ENCODE measurements around the gene EYS. TPM values are rescaled to one million over a fixed set of nuclear protein-coding genes. Genes with fewer than 3 reads are reported as not detected.

EYS gene
- total and polyA plus RNA-seq, 2 of the 8 experiments (the other 6 are each of a cell fraction or from before 2014, with no cell fraction given), result 0.05 to 0.13 TPM

GRCh38 chr6:63683071-63683603 lies 2023.9 kb downstream of the EYS start:
- Histone ChIP-seq H3K36me3 (ENCODE audit: control insufficient read depth in 2 of 4, insufficient read depth in 4 of 4, low read length in 3 of 4) (peaks cover 2 to 33% (median 16%) of the 10 kb centered on the region in 4 experiments; a peak in 7 of 8 replicates), H3K4ac (replicated peaks; ENCODE audit: insufficient read length, low read depth, low read length) (no peak overlapping the region), H3K27me3 (replicated peaks in 1 of 4; ENCODE audit: control insufficient read depth in 3 of 4, extremely low read depth in 1 of 4, insufficient read depth in 3 of 4, low read length in 3 of 4) (no peaks in the 10 kb centered on the region), H3K23ac (ENCODE audit: insufficient read length) (no peak overlapping the region), H2BK15ac (ENCODE audit: low read length) (no peak overlapping the region), H3K18ac (ENCODE audit: extremely low read depth, low read length) (no peak overlapping the region), H4K91ac (replicated peaks; ENCODE audit: insufficient read length, low read length) (no peak overlapping the region), H2AK5ac (ENCODE audit: low read depth, low read length) (no peak overlapping the region), H3K14ac (ENCODE audit: insufficient read length) (no peak overlapping the region), H2BK5ac (ENCODE audit: low read depth, low read length) (no peak overlapping the region), H3K56ac (replicated peaks; ENCODE audit: insufficient read length, low read depth, low read length) (no peak overlapping the region), H2BK20ac (ENCODE audit: low read length) (no peak overlapping the region), H2BK12ac (ENCODE audit: low read depth, low read length) (no peak overlapping the region), H3K4me3 (ENCODE audit: extremely low read depth in 1 of 4, insufficient read depth in 2 of 4, low read depth in 3 of 4, low read length in 4 of 4) (no peak overlapping the region), H2BK120ac (replicated peaks; ENCODE audit: low read depth, low read length) (no peak overlapping the region), H3K4me1 (replicated peaks in 1 of 4; ENCODE audit: control insufficient read depth in 3 of 4, insufficient read depth in 4 of 4, low read length in 3 of 4) (no peaks in the 10 kb centered on the region), H3K9me3 (ENCODE audit: insufficient read depth in 2 of 2, low read depth in 1 of 2, low read length in 1 of 2) (peaks cover 2 to 4% of the 10 kb centered on the region in 2 experiments; a peak in 2 of 4 replicates), H2AFZ (ENCODE audit: low read length) (no peak overlapping the region), H4K8ac (ENCODE audit: extremely low read depth, insufficient read depth, low read length) (no peak overlapping the region), H3K79me2 (ENCODE audit: control insufficient read depth in 1 of 2, insufficient read depth in 2 of 2, low read length in 2 of 2) (peaks cover 0 to 73% of the 10 kb centered on the region in 2 experiments; a peak in 2 of 4 replicates), H4K20me1 (replicated peaks in 1 of 2; ENCODE audit: control insufficient read depth in 1 of 2, insufficient read depth in 2 of 2, low read length in 2 of 2) (no peaks in the 10 kb centered on the region), H3K23me2 (ENCODE audit: low read depth, low read length) (no peaks in the 10 kb centered on the region), H4K5ac (ENCODE audit: insufficient read length, low read depth, low read length) (no peak overlapping the region), H3K9ac (replicated peaks in 1 of 4; ENCODE audit: extremely low read depth in 1 of 4, low read depth in 3 of 4, low read length in 3 of 4) (no peak overlapping the region), H3K79me1 (ENCODE audit: low read depth, low read length) (no peaks in the 10 kb centered on the region), H3K27ac (ENCODE audit: low read depth, low read length) (no peak overlapping the region), H3K4me2 (ENCODE audit: insufficient read depth in 1 of 2, low read depth in 2 of 2, low read length in 2 of 2) (no peak overlapping the region)
- CTCF ChIA-PET (ENCODE audit: partially characterized antibody), result interaction anchor here (0.5 to 1.0 kb wide), 2 partner anchors 16 to 63 kb away, joined by 4 read pairs; no protein-coding TSS in a partner anchor
- no peak for FAIRE-seq
- DNase-seq (ENCODE audit: low read depth in 1 of 2, low spot score in 2 of 2), result no peak
- POLR2A ChIA-PET (ENCODE audit: partially characterized antibody), result interaction anchor here (0.9 to 1.3 kb wide), 3 partner anchors 8 to 48 kb away, joined by 3 to 7 read pairs (median 5); partner anchors contain the start of gene PHF3
- 100% methylated on average over 1 of the region's 1 CpG; no CpG with 5 or more reads in 1 of the 2 experiments for WGBS, 2 experiments (ENCODE audit: extremely low coverage in 1 of 2, insufficient coverage in 1 of 2, insufficient read length in 1 of 2, insufficient replicate concordance in 2 of 2, low coverage in 1 of 2, low lambda C conversion rate in 2 of 2, missing lambda C conversion rate in 1 of 2)
- TF ChIP-seq RBBP5 (IDR thresholded peaks at IDR 0.05; ENCODE audit: borderline replicate concordance, low read depth, low read length), result no peak
- no peak for TF ChIP-seq KDM1A (IDR thresholded peaks at IDR 0.05; ENCODE audit: borderline replicate concordance, low read length)
- no peak for TF ChIP-seq CEBPB (IDR thresholded peaks at IDR 0.05; ENCODE audit: low read depth, low read length)
- no peak for TF ChIP-seq SP2 (IDR thresholded peaks at IDR 0.05; ENCODE audit: low read length)
- TF ChIP-seq, protein P1, sequence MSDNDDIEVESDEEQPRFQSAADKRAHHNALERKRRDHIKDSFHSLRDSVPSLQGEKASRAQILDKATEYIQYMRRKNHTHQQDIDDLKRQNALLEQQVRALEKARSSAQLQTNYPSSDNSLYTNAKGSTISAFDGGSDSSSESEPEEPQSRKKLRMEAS (IDR thresholded peaks at IDR 0.05), result no peak
- TF ChIP-seq SIN3A (conservative IDR thresholded peaks at IDR 0.05 in 1 of 2, IDR thresholded peaks at IDR 0.05 in 1 of 2; ENCODE audit: low read depth in 1 of 2, low read length in 2 of 2), result no peak
- TF ChIP-seq GTF2F1 (IDR thresholded peaks at IDR 0.05; ENCODE audit: borderline replicate concordance, low read depth, low read length), result no peak
- TF ChIP-seq HDAC2 (IDR thresholded peaks at IDR 0.05; ENCODE audit: borderline replicate concordance in 1 of 2, low read depth in 2 of 2, low read length in 2 of 2), result no peak
- no peak for TF ChIP-seq NRF1 (IDR thresholded peaks at IDR 0.05; ENCODE audit: low read depth, low read length)
- no peak for TF ChIP-seq JUN (IDR thresholded peaks at IDR 0.05; ENCODE audit: low read depth, low read length)
- TF ChIP-seq ATF2 (IDR thresholded peaks at IDR 0.05; ENCODE audit: low read length), result no peak

All from H1 (cell line).